ENCODE measurements around the gene STXBP1.

Gene STXBP1

DNA sequence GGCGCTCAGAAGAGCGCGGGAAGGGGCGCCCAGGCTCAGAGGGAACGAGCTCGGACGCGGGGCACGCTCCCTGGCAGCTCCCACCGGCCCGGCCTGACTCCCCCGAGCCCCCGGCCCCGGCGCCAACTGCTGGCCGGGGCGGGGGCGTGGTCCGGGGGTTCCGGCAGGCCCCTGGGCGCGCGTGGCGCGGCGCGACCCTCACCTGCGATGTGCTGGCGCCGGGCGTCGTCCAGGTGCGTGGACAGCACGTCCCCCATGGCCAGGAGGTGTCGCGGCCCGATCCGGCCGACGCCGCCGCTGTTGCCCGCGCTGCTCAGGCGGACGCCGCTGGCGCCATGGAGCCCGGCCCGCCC lies 43.5 kb upstream of the STXBP1 start:
- Histone ChIP-seq H3K4me3 (ENCODE audit: severe bottlenecking) (peak overlapping the region; percentile 98), H3K27ac (ENCODE audit: poor library complexity, severe bottlenecking) (peak overlapping the region; percentile 98), H3K9me3 (ENCODE audit: severe bottlenecking) (no peaks in the 10 kb centered on the region), H3K4me1 (ENCODE audit: insufficient read depth, poor library complexity, severe bottlenecking) (peaks cover 54% of the 10 kb centered on the region), H3K27me3 (ENCODE audit: insufficient read depth, poor library complexity, severe bottlenecking) (no peaks in the 10 kb centered on the region), H3K36me3 (ENCODE audit: low read depth) (peaks cover 41% of the 10 kb centered on the region)
- ATAC-seq (ENCODE audit: low read depth) (no peak), DNase-seq (ENCODE audit: low spot score) (no peak)
- TF ChIP-seq, protein P1, sequence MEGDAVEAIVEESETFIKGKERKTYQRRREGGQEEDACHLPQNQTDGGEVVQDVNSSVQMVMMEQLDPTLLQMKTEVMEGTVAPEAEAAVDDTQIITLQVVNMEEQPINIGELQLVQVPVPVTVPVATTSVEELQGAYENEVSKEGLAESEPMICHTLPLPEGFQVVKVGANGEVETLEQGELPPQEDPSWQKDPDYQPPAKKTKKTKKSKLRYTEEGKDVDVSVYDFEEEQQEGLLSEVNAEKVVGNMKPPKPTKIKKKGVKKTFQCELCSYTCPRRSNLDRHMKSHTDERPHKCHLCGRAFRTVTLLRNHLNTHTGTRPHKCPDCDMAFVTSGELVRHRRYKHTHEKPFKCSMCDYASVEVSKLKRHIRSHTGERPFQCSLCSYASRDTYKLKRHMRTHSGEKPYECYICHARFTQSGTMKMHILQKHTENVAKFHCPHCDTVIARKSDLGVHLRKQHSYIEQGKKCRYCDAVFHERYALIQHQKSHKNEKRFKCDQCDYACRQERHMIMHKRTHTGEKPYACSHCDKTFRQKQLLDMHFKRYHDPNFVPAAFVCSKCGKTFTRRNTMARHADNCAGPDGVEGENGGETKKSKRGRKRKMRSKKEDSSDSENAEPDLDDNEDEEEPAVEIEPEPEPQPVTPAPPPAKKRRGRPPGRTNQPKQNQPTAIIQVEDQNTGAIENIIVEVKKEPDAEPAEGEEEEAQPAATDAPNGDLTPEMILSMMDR (IDR thresholded peaks at IDR 0.05; ENCODE audit: poor library complexity, severe bottlenecking): no peak

DNA sequence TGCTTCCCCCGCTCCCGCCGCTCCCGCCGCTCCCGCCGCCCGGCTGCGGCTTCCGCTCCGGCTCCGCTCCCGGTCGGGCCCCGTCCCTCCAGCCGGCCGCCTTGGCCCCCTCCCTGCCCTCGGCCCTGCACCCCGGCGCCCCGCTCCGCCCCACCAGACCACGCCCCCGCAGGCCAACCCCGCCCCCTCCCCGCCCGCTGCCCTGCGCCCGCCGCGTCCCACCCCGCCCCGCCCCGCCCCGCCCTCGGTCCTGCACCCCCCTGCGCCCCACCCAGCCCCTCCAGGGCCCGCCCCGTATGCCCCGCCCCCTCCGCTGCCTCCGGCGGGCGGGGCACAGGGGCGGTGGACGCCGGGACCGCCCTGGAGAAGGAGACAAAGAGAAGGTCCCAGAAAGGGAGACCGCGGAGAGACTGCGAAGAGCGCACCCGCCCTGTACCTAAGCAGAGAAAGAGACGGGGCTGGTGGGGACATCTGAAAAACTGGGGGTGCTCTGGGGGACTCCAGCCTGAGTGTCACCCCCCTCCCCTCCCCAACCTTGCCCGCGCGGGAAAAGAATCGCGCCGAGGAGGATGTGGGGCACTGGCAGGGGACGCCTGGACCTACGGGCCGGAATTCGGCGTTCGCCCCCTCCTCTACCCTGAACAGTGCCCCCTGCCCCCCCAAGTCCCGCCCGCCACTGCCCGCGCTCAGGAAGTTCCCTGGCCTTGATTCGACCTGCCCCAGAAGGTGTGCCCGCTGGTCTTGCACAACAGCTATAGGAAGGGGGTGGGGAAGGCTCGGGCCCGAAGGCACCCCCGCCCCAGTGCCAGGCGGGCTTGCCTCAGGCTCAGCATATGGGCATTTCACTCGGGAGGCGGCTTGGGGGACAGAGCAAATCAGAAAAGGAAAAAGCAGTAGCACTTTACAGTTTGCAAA lies 42.8 kb upstream of the STXBP1 start:
- Histone ChIP-seq H3K9me3 (ENCODE audit: severe bottlenecking) (no peaks in the 10 kb centered on the region), H3K27me3 (ENCODE audit: insufficient read depth, poor library complexity, severe bottlenecking) (no peaks in the 10 kb centered on the region), H3K27ac (ENCODE audit: poor library complexity, severe bottlenecking) (peak overlapping the region; percentile 98), H3K4me1 (ENCODE audit: insufficient read depth, poor library complexity, severe bottlenecking) (peaks cover 54% of the 10 kb centered on the region), H3K36me3 (ENCODE audit: low read depth) (peaks cover 35% of the 10 kb centered on the region), H3K4me3 (ENCODE audit: severe bottlenecking) (peak overlapping the region; percentile 98)
- TF ChIP-seq, protein P1 (IDR thresholded peaks at IDR 0.05; ENCODE audit: poor library complexity, severe bottlenecking): no peak
- peak; percentile 35 for ATAC-seq (ENCODE audit: low read depth)
- peak; percentile 86 for DNase-seq (ENCODE audit: low spot score)

DNA sequence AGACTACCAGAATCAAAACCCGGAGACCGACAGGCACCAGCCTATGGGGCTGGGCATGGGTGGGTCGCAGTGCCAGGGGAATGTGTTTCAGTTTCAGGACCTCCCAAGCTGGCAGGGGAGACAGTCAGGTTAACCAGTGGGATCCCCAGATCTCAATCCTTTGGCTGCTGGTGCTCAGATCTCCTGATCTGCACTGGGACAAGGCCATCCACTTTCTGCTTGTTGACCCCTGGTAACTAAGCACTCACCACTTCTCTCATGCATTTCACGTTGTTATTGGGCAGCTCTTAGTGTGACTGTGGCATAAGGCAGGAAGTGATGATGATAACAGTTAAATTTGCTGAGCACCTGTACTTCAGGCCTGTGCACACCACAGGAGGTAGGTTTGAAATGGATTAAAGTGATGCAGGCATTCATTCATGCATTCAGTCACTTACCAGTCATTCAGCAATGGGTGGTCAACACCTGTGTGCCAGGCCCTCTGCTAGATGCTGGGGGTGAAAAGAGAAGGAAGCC lies 42.1 kb upstream of the STXBP1 start:
- Histone ChIP-seq H3K36me3 (ENCODE audit: low read depth) (peaks cover 28% of the 10 kb centered on the region), H3K27ac (ENCODE audit: poor library complexity, severe bottlenecking) (peak overlapping the region; percentile 98), H3K4me3 (ENCODE audit: severe bottlenecking) (no peak overlapping the region), H3K27me3 (ENCODE audit: insufficient read depth, poor library complexity, severe bottlenecking) (no peaks in the 10 kb centered on the region), H3K9me3 (ENCODE audit: severe bottlenecking) (no peaks in the 10 kb centered on the region), H3K4me1 (ENCODE audit: insufficient read depth, poor library complexity, severe bottlenecking) (peaks cover 54% of the 10 kb centered on the region)
- ATAC-seq (ENCODE audit: low read depth) (peak; percentile 19; the same call in 2 of the 3 replicates), DNase-seq (ENCODE audit: low spot score) (no peak)
- TF ChIP-seq, protein P1 (IDR thresholded peaks at IDR 0.05; ENCODE audit: poor library complexity, severe bottlenecking): no peak

DNA sequence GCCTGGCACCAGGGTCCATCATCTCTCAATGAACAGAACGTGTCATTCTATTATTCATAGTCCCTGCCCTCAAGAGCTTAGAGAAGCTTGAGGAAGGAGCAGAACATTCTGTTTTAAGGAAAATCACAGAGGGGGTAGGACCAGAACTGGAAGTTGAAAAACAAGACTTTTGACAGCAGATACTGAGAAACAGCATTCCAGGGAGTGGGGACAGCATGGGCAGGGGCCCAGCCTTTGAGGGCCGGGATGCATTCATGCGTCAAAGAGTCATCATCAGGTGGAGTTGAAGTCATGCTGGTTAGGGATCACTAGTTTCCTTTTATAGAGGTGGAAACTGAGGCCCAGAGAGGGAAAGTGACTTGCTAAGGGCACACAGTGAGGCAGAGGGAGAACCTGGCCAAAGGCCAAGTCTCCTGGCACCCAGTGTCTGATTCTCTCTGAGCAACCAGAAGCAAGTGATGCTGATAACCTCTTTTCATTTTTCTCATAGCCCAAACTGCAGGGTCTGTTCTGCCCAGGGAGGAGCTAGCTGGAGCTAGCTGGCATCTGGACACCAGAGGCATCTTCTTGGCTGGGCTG lies 41.5 kb upstream of the STXBP1 start:
- ATAC-seq (ENCODE audit: low read depth) (no peak), DNase-seq (ENCODE audit: low spot score) (no peak)
- Histone ChIP-seq H3K9me3 (ENCODE audit: severe bottlenecking) (no peaks in the 10 kb centered on the region), H3K36me3 (ENCODE audit: low read depth) (peaks cover 23% of the 10 kb centered on the region), H3K27me3 (ENCODE audit: insufficient read depth, poor library complexity, severe bottlenecking) (no peaks in the 10 kb centered on the region), H3K27ac (ENCODE audit: poor library complexity, severe bottlenecking) (peak overlapping the region; percentile 98), H3K4me1 (ENCODE audit: insufficient read depth, poor library complexity, severe bottlenecking) (peaks cover 52% of the 10 kb centered on the region), H3K4me3 (ENCODE audit: severe bottlenecking) (no peak overlapping the region)
- TF ChIP-seq, protein P1 (IDR thresholded peaks at IDR 0.05; ENCODE audit: poor library complexity, severe bottlenecking): no peak
